ENCODE measurements around the gene SLC30A1. TPM values are rescaled to one million over a fixed set of nuclear protein-coding genes. Genes with fewer than 3 reads are reported as not detected.
A peak's percentile ranks its signal among the peaks of the same experiment; 100 is the strongest.

SLC30A1 gene
- total RNA-seq, 1 experiment from 2014 or later: 6.7 TPM

- H3K9me3 ChIP-seq (ENCODE audit: low read length): no peaks in the 10 kb centered on the region
- no peaks in the 10 kb centered on the region for H3K79me2 ChIP-seq (ENCODE audit: low read length)
- H3K4me3 ChIP-seq (ENCODE audit: low read length): no peak overlapping the region
- no peaks in the 10 kb centered on the region for H3K9me2 ChIP-seq (replicated peaks; ENCODE audit: low read length)
- TF ChIP-seq EZH2 (IDR thresholded peaks at IDR 0.05; ENCODE audit: low read length, unreplicated experiment) (no peak), EZH2phosphoT487 (IDR thresholded peaks at IDR 0.05; ENCODE audit: borderline replicate concordance, low read length) (no peak), CTCF (conservative IDR thresholded peaks at IDR 0.05; ENCODE audit: low read depth, low read length) (no peak)
- CTCF ChIA-PET: no interaction called here
- ATAC-seq (no peak), DNase-seq (no peak)
- no peaks in the 10 kb centered on the region for H4K20me1 ChIP-seq (ENCODE audit: low read length)
- no peaks in the 10 kb centered on the region for H3K36me3 ChIP-seq (ENCODE audit: low read depth, low read length)
- H3K27me3 ChIP-seq (ENCODE audit: low read length): no peaks in the 10 kb centered on the region
- no peak overlapping the region for H3K4me2 ChIP-seq (ENCODE audit: low read length)
- no peaks in the 10 kb centered on the region for H3F3A ChIP-seq (ENCODE audit: low read length, unreplicated experiment)
- BruUV-seq (replicated peaks): no TSS peak
- intact Hi-C loops (cut with micrococcal nuclease): no loop called here
- POLR2A ChIA-PET (ENCODE audit: unreplicated experiment): no interaction called here
- H3K27ac ChIP-seq (ENCODE audit: low read length): no peak overlapping the region
- no peak overlapping the region for H3K9ac ChIP-seq (ENCODE audit: low read length)
- peaks cover 28% of the 10 kb centered on the region for H3K4me1 ChIP-seq (ENCODE audit: insufficient read depth, low read length)
- no peak overlapping the region for H2AFZ ChIP-seq (ENCODE audit: low read length)
Observed at GRCh38 chr1:211604548-211604947, 25.6 kb upstream of the SLC30A1 start.

DNA sequence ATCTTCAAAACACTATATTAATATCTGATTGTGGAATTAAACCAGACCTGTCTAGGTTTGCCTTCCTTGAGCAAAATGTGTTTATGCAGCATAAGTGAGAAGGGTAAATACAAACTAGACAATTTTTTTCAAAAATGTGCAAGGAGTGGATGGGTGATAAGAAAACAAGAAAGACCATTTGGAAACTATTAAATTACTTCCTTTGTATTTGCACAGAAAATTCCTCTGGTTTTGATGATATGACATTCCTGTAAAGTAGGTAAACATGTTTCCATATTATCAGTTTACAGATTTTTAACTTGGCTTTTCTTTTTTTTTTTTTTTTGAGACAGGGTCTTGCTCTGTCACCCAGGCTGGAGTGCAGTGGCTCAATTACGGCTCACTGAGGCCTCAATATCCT is 24.8 kb upstream of the SLC30A1 start:
- Histone ChIP-seq H3K79me2 (ENCODE audit: low read length) (no peaks in the 10 kb centered on the region), H3K9me3 (ENCODE audit: low read length) (no peaks in the 10 kb centered on the region), H3K4me2 (ENCODE audit: low read length) (peak overlapping the region; percentile 67), H3F3A (ENCODE audit: low read length, unreplicated experiment) (no peaks in the 10 kb centered on the region), H3K36me3 (ENCODE audit: low read depth, low read length) (no peaks in the 10 kb centered on the region), H2AFZ (ENCODE audit: low read length) (0 out of 2 replicates have a peak overlapping the region, but pooled peaks have one; percentile 10), H3K27me3 (ENCODE audit: low read length) (no peaks in the 10 kb centered on the region), H3K4me1 (ENCODE audit: insufficient read depth, low read length) (peaks cover 28% of the 10 kb centered on the region), H3K27ac (ENCODE audit: low read length) (peak overlapping the region; percentile 18), H3K4me3 (ENCODE audit: low read length) (no peak overlapping the region), H4K20me1 (ENCODE audit: low read length) (no peaks in the 10 kb centered on the region), H3K9ac (ENCODE audit: low read length) (no peak overlapping the region), H3K9me2 (replicated peaks; ENCODE audit: low read length) (no peaks in the 10 kb centered on the region)
- ATAC-seq: peak; percentile 28; the same call in 1 of the 2 replicates
- BruUV-seq (replicated peaks): no TSS peak
- TF ChIP-seq EZH2phosphoT487 (IDR thresholded peaks at IDR 0.05; ENCODE audit: borderline replicate concordance, low read length) (no peak), CTCF (conservative IDR thresholded peaks at IDR 0.05; ENCODE audit: low read depth, low read length) (no peak), EZH2 (IDR thresholded peaks at IDR 0.05; ENCODE audit: low read length, unreplicated experiment) (no peak)
- intact Hi-C loops (cut with micrococcal nuclease): no loop called here
- CTCF ChIA-PET: no interaction called here
- DNase-seq: no peak
- POLR2A ChIA-PET (ENCODE audit: unreplicated experiment): no interaction called here

GRCh38 chr1:211603191-211603701 is 24.3 kb upstream of the SLC30A1 start:
- no peaks in the 10 kb centered on the region for H3K9me3 ChIP-seq (ENCODE audit: low read length)
- intact Hi-C loops (cut with micrococcal nuclease): no loop called here
- ChIA-PET CTCF (no interaction called here), POLR2A (ENCODE audit: unreplicated experiment) (no interaction called here)
- H3K4me1 ChIP-seq (ENCODE audit: insufficient read depth, low read length): peaks cover 28% of the 10 kb centered on the region
- no peaks in the 10 kb centered on the region for H3K9me2 ChIP-seq (replicated peaks; ENCODE audit: low read length)
- no peaks in the 10 kb centered on the region for H3K79me2 ChIP-seq (ENCODE audit: low read length)
- H3K27ac ChIP-seq (ENCODE audit: low read length): peak overlapping the region; percentile 18
- no peak overlapping the region for H3K9ac ChIP-seq (ENCODE audit: low read length)
- H4K20me1 ChIP-seq (ENCODE audit: low read length): no peaks in the 10 kb centered on the region
- H3F3A ChIP-seq (ENCODE audit: low read length, unreplicated experiment): no peaks in the 10 kb centered on the region
- no peaks in the 10 kb centered on the region for H3K27me3 ChIP-seq (ENCODE audit: low read length)
- H3K4me2 ChIP-seq (ENCODE audit: low read length): peak overlapping the region; percentile 67
- DNase-seq: peak; percentile 79
- no TSS peak for BruUV-seq (replicated peaks)
- H3K36me3 ChIP-seq (ENCODE audit: low read depth, low read length): no peaks in the 10 kb centered on the region
- H2AFZ ChIP-seq (ENCODE audit: low read length): 0 out of 2 replicates have a peak overlapping the region, but pooled peaks have one; percentile 10
- TF ChIP-seq EZH2 (IDR thresholded peaks at IDR 0.05; ENCODE audit: low read length, unreplicated experiment): no peak
- TF ChIP-seq CTCF (conservative IDR thresholded peaks at IDR 0.05; ENCODE audit: low read depth, low read length): no peak
- TF ChIP-seq EZH2phosphoT487 (IDR thresholded peaks at IDR 0.05; ENCODE audit: borderline replicate concordance, low read length): no peak
- ATAC-seq: peak; percentile 66
- no peak overlapping the region for H3K4me3 ChIP-seq (ENCODE audit: low read length)

Data from PC-3 (cell line).